HEK293 (cell line): Measurements from ENCODE around the gene PIGS.

ENCODE experiments used
- KLF16 ChIP-seq: fragments of 450-650 bp; formaldehyde crosslinking; IDR thresholded peaks from 2 replicates; pipeline ENCODE4 v1.5.1; 2017; ENCODE audit warnings: missing biosample characterization, missing genetic modification characterization
- MZF1 ChIP-seq: fragments of 450-650 bp; formaldehyde crosslinking; IDR thresholded peaks from 2 replicates; pipeline ENCODE4 v1.5.1; 2017; ENCODE audit warnings: missing biosample characterization, missing genetic modification characterization, borderline replicate concordance
- SP2 ChIP-seq: fragments of 450-650 bp; formaldehyde crosslinking; IDR thresholded peaks from 2 replicates; pipeline ENCODE4 v1.5.1; 2016; ENCODE audit warnings: missing biosample characterization, missing genetic modification characterization
- ZFP37 ChIP-seq: fragments of 450-650 bp; formaldehyde crosslinking; IDR thresholded peaks from 2 replicates; pipeline ENCODE4 v1.5.1; 2016; ENCODE audit warnings: missing biosample characterization, missing genetic modification characterization
- ZNF324 ChIP-seq: fragments of 450-650 bp; formaldehyde crosslinking; IDR thresholded peaks from 2 replicates; pipeline ENCODE4 v1.5.1; 2016; ENCODE audit warnings: missing biosample characterization, missing genetic modification characterization
- ZNF549 ChIP-seq: fragments of 450-650 bp; IDR thresholded peaks from 2 replicates; pipeline ENCODE4 v1.5.1; 2018; ENCODE audit warnings: missing biosample characterization, missing genetic modification characterization, mild to moderate bottlenecking, inconsistent platforms, moderate library complexity
- ZNF596 ChIP-seq: fragments of 450-650 bp; IDR thresholded peaks from 2 replicates; pipeline ENCODE4 v1.5.0; 2018; ENCODE audit warnings: missing biosample characterization, mild to moderate bottlenecking, missing genetic modification characterization, moderate library complexity
- TF ChIP-seq, protein P1 (sequence below): fragments of 450-650 bp; formaldehyde crosslinking; IDR thresholded peaks from 2 replicates; pipeline ENCODE4 v1.5.1; 2016; ENCODE audit warnings: missing biosample characterization, missing genetic modification characterization
- TF ChIP-seq, protein P2 (sequence below): fragments of 450-650 bp; formaldehyde crosslinking; conservative IDR thresholded peaks from 2 replicates; pipeline ENCODE4 v1.5.1; 2016; ENCODE audit warnings: low read depth, missing biosample characterization, missing genetic modification characterization
- TF ChIP-seq, protein P3 (sequence below): fragments of 450-650 bp; IDR thresholded peaks from 2 replicates; pipeline ENCODE4 v1.5.1; 2018; ENCODE audit warnings: missing biosample characterization, missing genetic modification characterization
- TF ChIP-seq, protein P4 (sequence below): fragments of 450-650 bp; formaldehyde crosslinking; IDR thresholded peaks from 2 replicates; pipeline ENCODE4 v1.5.1; 2016; ENCODE audit warnings: missing biosample characterization, missing genetic modification characterization
- TF ChIP-seq, protein P5 (sequence below): fragments of 450-650 bp; formaldehyde crosslinking; IDR thresholded peaks from 2 replicates; pipeline ENCODE4 v1.5.1; 2017; ENCODE audit warnings: missing biosample characterization, missing genetic modification characterization
- TF ChIP-seq, protein P6 (sequence below): fragments of 450-650 bp; formaldehyde crosslinking; IDR thresholded peaks from 2 replicates; pipeline ENCODE4 v1.5.1; 2016; ENCODE audit warnings: missing biosample characterization, missing genetic modification characterization, borderline replicate concordance
- TF ChIP-seq, protein P7 (sequence below): fragments of 450-650 bp; formaldehyde crosslinking; IDR thresholded peaks from 2 replicates; pipeline ENCODE4 v1.5.1; 2017; ENCODE audit warnings: missing biosample characterization, missing genetic modification characterization

DNA sequence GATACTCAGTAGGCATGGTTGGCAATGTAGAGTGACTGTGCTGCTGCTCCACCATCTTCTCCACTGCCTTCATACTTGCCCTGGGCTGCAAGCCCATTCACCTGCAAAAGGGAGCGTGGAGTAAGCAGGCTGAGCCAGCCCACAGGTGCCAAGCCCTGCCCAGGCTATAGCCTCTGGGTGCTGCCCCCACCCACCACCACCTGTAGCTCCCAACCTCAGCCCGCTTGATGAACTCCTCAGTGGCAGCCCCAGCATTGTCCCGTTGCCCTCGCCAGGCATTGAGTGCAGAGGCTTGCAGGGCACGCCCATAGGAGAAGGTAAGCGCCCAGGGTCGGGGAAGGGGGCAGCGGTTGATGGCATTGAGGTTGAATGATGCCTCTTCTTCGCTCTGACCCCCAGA is 2.2 kb upstream of the PIGS start:
- TF ChIP-seq ZNF596 (tag by site-specific recombination) (no peak), ZNF324 (tag by site-specific recombination) (no peak), KLF16 (no peak), MZF1 (tag by site-specific recombination) (no peak), ZFP37 (no peak), SP2 (tag by site-specific recombination) (no peak), ZNF549 (tag by site-specific recombination) (no peak)
- TF ChIP-seq, protein P1, sequence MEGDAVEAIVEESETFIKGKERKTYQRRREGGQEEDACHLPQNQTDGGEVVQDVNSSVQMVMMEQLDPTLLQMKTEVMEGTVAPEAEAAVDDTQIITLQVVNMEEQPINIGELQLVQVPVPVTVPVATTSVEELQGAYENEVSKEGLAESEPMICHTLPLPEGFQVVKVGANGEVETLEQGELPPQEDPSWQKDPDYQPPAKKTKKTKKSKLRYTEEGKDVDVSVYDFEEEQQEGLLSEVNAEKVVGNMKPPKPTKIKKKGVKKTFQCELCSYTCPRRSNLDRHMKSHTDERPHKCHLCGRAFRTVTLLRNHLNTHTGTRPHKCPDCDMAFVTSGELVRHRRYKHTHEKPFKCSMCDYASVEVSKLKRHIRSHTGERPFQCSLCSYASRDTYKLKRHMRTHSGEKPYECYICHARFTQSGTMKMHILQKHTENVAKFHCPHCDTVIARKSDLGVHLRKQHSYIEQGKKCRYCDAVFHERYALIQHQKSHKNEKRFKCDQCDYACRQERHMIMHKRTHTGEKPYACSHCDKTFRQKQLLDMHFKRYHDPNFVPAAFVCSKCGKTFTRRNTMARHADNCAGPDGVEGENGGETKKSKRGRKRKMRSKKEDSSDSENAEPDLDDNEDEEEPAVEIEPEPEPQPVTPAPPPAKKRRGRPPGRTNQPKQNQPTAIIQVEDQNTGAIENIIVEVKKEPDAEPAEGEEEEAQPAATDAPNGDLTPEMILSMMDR (tag by site-specific recombination) = no peak
- TF ChIP-seq, protein P2, sequence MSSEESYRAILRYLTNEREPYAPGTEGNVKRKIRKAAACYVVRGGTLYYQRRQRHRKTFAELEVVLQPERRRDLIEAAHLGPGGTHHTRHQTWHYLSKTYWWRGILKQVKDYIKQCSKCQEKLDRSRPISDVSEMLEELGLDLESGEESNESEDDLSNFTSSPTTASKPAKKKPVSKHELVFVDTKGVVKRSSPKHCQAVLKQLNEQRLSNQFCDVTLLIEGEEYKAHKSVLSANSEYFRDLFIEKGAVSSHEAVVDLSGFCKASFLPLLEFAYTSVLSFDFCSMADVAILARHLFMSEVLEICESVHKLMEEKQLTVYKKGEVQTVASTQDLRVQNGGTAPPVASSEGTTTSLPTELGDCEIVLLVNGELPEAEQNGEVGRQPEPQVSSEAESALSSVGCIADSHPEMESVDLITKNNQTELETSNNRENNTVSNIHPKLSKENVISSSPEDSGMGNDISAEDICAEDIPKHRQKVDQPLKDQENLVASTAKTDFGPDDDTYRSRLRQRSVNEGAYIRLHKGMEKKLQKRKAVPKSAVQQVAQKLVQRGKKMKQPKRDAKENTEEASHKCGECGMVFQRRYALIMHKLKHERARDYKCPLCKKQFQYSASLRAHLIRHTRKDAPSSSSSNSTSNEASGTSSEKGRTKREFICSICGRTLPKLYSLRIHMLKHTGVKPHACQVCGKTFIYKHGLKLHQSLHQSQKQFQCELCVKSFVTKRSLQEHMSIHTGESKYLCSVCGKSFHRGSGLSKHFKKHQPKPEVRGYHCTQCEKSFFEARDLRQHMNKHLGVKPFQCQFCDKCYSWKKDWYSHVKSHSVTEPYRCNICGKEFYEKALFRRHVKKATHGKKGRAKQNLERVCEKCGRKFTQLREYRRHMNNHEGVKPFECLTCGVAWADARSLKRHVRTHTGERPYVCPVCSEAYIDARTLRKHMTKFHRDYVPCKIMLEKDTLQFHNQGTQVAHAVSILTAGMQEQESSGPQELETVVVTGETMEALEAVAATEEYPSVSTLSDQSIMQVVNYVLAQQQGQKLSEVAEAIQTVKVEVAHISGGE (tag by site-specific recombination) = no peak
- TF ChIP-seq, protein P3, sequence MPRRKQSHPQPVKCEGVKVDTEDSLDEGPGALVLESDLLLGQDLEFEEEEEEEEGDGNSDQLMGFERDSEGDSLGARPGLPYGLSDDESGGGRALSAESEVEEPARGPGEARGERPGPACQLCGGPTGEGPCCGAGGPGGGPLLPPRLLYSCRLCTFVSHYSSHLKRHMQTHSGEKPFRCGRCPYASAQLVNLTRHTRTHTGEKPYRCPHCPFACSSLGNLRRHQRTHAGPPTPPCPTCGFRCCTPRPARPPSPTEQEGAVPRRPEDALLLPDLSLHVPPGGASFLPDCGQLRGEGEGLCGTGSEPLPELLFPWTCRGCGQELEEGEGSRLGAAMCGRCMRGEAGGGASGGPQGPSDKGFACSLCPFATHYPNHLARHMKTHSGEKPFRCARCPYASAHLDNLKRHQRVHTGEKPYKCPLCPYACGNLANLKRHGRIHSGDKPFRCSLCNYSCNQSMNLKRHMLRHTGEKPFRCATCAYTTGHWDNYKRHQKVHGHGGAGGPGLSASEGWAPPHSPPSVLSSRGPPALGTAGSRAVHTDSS = no peak
- TF ChIP-seq, protein P4, sequence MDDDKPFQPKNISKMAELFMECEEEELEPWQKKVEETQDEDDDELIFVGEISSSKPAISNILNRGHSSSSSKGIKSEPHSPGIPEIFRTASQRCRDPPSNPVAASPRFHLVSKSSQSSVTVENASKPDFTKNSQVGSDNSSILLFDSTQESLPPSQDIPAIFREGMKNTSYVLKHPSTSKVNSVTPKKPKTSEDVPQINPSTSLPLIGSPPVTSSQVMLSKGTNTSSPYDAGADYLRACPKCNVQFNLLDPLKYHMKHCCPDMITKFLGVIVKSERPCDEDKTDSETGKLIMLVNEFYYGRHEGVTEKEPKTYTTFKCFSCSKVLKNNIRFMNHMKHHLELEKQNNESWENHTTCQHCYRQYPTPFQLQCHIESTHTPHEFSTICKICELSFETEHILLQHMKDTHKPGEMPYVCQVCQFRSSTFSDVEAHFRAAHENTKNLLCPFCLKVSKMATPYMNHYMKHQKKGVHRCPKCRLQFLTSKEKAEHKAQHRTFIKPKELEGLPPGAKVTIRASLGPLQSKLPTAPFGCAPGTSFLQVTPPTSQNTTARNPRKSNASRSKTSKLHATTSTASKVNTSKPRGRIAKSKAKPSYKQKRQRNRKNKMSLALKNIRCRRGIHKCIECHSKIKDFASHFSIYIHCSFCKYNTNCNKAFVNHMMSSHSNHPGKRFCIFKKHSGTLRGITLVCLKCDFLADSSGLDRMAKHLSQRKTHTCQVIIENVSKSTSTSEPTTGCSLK = no peak
- TF ChIP-seq, protein P5, sequence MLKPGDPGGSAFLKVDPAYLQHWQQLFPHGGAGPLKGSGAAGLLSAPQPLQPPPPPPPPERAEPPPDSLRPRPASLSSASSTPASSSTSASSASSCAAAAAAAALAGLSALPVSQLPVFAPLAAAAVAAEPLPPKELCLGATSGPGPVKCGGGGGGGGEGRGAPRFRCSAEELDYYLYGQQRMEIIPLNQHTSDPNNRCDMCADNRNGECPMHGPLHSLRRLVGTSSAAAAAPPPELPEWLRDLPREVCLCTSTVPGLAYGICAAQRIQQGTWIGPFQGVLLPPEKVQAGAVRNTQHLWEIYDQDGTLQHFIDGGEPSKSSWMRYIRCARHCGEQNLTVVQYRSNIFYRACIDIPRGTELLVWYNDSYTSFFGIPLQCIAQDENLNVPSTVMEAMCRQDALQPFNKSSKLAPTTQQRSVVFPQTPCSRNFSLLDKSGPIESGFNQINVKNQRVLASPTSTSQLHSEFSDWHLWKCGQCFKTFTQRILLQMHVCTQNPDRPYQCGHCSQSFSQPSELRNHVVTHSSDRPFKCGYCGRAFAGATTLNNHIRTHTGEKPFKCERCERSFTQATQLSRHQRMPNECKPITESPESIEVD (tag by site-specific recombination) = no peak
- TF ChIP-seq, protein P6, sequence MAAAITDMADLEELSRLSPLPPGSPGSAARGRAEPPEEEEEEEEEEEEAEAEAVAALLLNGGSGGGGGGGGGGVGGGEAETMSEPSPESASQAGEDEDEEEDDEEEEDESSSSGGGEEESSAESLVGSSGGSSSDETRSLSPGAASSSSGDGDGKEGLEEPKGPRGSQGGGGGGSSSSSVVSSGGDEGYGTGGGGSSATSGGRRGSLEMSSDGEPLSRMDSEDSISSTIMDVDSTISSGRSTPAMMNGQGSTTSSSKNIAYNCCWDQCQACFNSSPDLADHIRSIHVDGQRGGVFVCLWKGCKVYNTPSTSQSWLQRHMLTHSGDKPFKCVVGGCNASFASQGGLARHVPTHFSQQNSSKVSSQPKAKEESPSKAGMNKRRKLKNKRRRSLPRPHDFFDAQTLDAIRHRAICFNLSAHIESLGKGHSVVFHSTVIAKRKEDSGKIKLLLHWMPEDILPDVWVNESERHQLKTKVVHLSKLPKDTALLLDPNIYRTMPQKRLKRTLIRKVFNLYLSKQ (tag by site-specific recombination) = no peak
- TF ChIP-seq, protein P7, sequence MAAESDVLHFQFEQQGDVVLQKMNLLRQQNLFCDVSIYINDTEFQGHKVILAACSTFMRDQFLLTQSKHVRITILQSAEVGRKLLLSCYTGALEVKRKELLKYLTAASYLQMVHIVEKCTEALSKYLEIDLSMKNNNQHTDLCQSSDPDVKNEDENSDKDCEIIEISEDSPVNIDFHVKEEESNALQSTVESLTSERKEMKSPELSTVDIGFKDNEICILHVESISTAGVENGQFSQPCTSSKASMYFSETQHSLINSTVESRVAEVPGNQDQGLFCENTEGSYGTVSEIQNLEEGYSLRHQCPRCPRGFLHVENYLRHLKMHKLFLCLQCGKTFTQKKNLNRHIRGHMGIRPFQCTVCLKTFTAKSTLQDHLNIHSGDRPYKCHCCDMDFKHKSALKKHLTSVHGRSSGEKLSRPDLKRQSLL (tag by site-specific recombination) = no peak
